Myocyte (in vitro differentiated cells): Measurements from ENCODE around the gene FILIP1L. TPM values are rescaled to one million over a fixed set of nuclear protein-coding genes. Genes with fewer than 3 reads are reported as not detected.
"Not testable (repeated sequence)": the region's sequence is repeated elsewhere in the genome, so short reads cannot be mapped to it uniquely, and the experiment has no call there.

Source experiments
- DNase-seq: peaks from one replicate; pipeline ENCODE4 v3.0.0-alpha.2; 2012; ENCODE audit warnings: low read depth
- total RNA-seq: library from RNA; depleted of rRNA; stranded (reverse); fragments of >200 nt; gene quantifications from 2 replicates; pipeline ENCODE4 v1.2.3, GENCODE V29; 2014

The FILIP1L gene
- total RNA-seq, 1 donor from 2014 or later = 10.8 TPM

GRCh38 chr3:100075851-100076730, 38.2 kb downstream of the FILIP1L start:
- DNase-seq = no peak

- DNase-seq = no peak
Measured at GRCh38 chr3:100075196-100075595, 39.1 kb downstream of the FILIP1L start.

- no peak for DNase-seq
Measured at GRCh38 chr3:100073714-100074307, 40.5 kb downstream of the FILIP1L start.

GRCh38 chr3:100073049-100073713, 41.1 kb downstream of the FILIP1L start:
- no peak for DNase-seq

- DNase-seq = no peak
Measured at GRCh38 chr3:100072326-100073048, 41.8 kb downstream of the FILIP1L start.

GRCh38 chr3:100069472-100069871, 44.8 kb downstream of the FILIP1L start:
- no peak for DNase-seq

GRCh38 chr3:100068826-100069225, 45.5 kb downstream of the FILIP1L start:
- DNase-seq = peak; percentile 83

GRCh38 chr3:100067589-100067988, 46.7 kb downstream of the FILIP1L start:
- no peak for DNase-seq

GRCh38 chr3:100063929-100064461, 50.3 kb downstream of the FILIP1L start:
- no peak for DNase-seq

GRCh38 chr3:100062665-100063064, 51.6 kb downstream of the FILIP1L start:
- DNase-seq = no peak

- DNase-seq = no peak
Measured at GRCh38 chr3:100060685-100061484, 53.4 kb downstream of the FILIP1L start.

GRCh38 chr3:100059472-100059871, 54.8 kb downstream of the FILIP1L start:
- no peak for DNase-seq

- no peak for DNase-seq
Measured at GRCh38 chr3:100057716-100058575, 56.4 kb downstream of the FILIP1L start.

GRCh38 chr3:100053951-100054620, 60.2 kb downstream of the FILIP1L start:
- no peak for DNase-seq

- not testable (repeated sequence) for DNase-seq
Measured at GRCh38 chr3:100051513-100051912, 62.8 kb downstream of the FILIP1L start.

GRCh38 chr3:100048248-100048647, 66.1 kb downstream of the FILIP1L start:
- DNase-seq = peak; percentile 81

- DNase-seq = peak; percentile 91
Measured at GRCh38 chr3:100047455-100048141, 66.7 kb downstream of the FILIP1L start.

- DNase-seq = no peak
Measured at GRCh38 chr3:100046986-100047385, 67.3 kb downstream of the FILIP1L start.
